ENCODE results near the gene POP7.

Gene POP7

GRCh38 chr7:100726996-100727761, 21.3 kb downstream of the POP7 start:
- DNase-seq: no peak

GRCh38 chr7:100728196-100728595, 22.3 kb downstream of the POP7 start:
- DNase-seq: no peak

GRCh38 chr7:100730136-100730800, 24.3 kb downstream of the POP7 start:
- no peak for DNase-seq

- no peak for DNase-seq
These were observed 26.2 kb downstream of the POP7 start for GRCh38 chr7:100731937-100732636.

GRCh38 chr7:100735730-100736129, 29.8 kb downstream of the POP7 start:
- DNase-seq: no peak

GRCh38 chr7:100736671-100737070, 30.8 kb downstream of the POP7 start:
- DNase-seq: no peak

GRCh38 chr7:100739934-100740333, 34.0 kb downstream of the POP7 start:
- no peak for DNase-seq

GRCh38 chr7:100744605-100745004, 38.7 kb downstream of the POP7 start:
- no peak for DNase-seq

GRCh38 chr7:100745184-100745583, 39.3 kb downstream of the POP7 start:
- DNase-seq: no peak

GRCh38 chr7:100752994-100753393, 47.1 kb downstream of the POP7 start:
- no peak for DNase-seq

GRCh38 chr7:100753750-100754149, 47.8 kb downstream of the POP7 start:
- DNase-seq: no peak
